Spinal cord (tissue), 10 donors: ENCODE measurements around the gene SCN9A. TPM values are rescaled to one million over a fixed set of nuclear protein-coding genes. Genes with fewer than 3 reads are reported as not detected.

Experiments used
- DNase-seq, 6 donors: peaks; one replicate each; pipeline versions ENCODE4 v3.0.0 to v3.0.0-alpha.2; 2013 to 2015; ENCODE audit warnings: low spot score in 6 of 6, low read depth in 4 of 6
- H3K27ac ChIP-seq: one replicate; pipeline ENCODE4 v1.5.1; 2013; ENCODE audit warnings: low read depth, low read length, control low read depth
- H3K27me3 ChIP-seq: one replicate; pipeline ENCODE4 v1.6.1; 2013; ENCODE audit warnings: low read length; ENCODE audit not compliant: control insufficient read depth, insufficient read depth
- H3K36me3 ChIP-seq: one replicate; pipeline ENCODE4 v1.6.1; 2013; ENCODE audit warnings: low read length; ENCODE audit not compliant: control insufficient read depth, insufficient read depth
- H3K4me1 ChIP-seq: one replicate; pipeline ENCODE4 v1.6.1; 2013; ENCODE audit warnings: low read length; ENCODE audit not compliant: control insufficient read depth, insufficient read depth
- H3K4me3 ChIP-seq: one replicate; pipeline ENCODE4 v1.5.1; 2013; ENCODE audit warnings: low read depth, low read length, control low read depth
- H3K9me3 ChIP-seq: one replicate; pipeline ENCODE4 v1.6.1; 2013; ENCODE audit warnings: low read length; ENCODE audit not compliant: control insufficient read depth, insufficient read depth
- WGBS: methylation state at CpG from one replicate; pipeline ENCODE4 v1.1.5; 2013; ENCODE audit warnings: missing lambda C conversion rate; ENCODE audit not compliant: insufficient coverage; 5-methylcytosine and 5-hydroxymethylcytosine counted together
- polyA plus RNA-seq, 2 donors: library from polyadenylated mRNA; unstranded; fragments of 120-200 nt; gene quantifications; one replicate each; pipeline ENCODE4 v1.2.1, GENCODE V29; 2013; ENCODE audit not compliant: insufficient read length in 2 of 2
- total RNA-seq, 2 donors: library from RNA; depleted of rRNA in 1 of 2; stranded (reverse); fragments of 120-200 nt in 1 of 2; fragments of >200 nt in 1 of 2; gene quantifications; one replicate each; pipeline versions ENCODE4 v1.2.3 to v1.2.4, GENCODE V29; 2013 to 2014
- donor health status: healthy.

SCN9A gene
- total and polyA plus RNA-seq, 4 donors, result 17.6 to 94.9 (median 18.2) TPM

DNA sequence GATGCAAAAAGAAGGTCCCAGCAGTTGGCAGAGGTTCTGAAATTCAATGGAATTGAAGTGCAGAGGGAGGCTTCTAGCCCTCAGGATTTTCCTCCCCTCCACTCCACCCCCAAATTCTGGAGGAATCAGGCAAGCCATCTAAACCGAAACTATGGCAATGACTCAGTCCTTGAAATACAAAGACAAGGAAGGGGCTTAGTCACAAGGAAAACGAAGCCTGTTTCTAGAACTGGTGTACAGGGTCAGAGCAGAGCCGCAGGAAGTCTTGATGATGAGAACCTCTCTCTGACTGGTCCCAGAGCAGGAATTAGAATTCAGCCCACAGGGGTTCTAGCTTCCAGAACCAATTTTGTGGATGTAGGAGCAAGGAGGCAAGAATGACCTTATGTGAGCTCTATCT is 136.2 kb downstream of the SCN9A start:
- DNase-seq, result no peak
- no peaks in the 10 kb centered on the region for H3K36me3 ChIP-seq
- no peaks in the 10 kb centered on the region for H3K27me3 ChIP-seq
- no peaks in the 10 kb centered on the region for H3K4me1 ChIP-seq
- no peak overlapping the region for H3K27ac ChIP-seq
- 100% methylated on average over 2 of the region's 3 CpGs for WGBS
- no peak overlapping the region for H3K4me3 ChIP-seq
- H3K9me3 ChIP-seq, result no peaks in the 10 kb centered on the region

DNA sequence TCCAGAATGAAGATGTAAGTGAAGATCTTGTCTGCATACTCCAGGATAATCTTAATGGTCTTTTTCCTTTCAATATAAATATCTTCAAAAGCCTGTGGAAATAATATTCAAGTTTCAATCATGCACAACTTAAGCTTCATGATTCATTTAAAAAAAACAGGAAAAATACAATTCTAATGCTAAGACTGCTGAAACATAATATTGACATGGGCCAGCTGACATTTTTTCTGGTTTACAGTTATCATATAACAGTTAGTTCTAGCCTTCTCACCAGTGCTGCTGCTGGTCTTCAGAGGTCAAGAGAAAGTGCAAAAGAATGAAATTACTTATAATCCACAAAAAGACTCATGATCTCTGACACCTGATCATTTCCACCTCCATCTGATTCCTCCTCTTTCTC is 137.6 kb downstream of the SCN9A start:
- H3K36me3 ChIP-seq, result no peaks in the 10 kb centered on the region
- no peaks in the 10 kb centered on the region for H3K4me1 ChIP-seq
- no peaks in the 10 kb centered on the region for H3K27me3 ChIP-seq
- no peak overlapping the region for H3K27ac ChIP-seq
- peak in 1 of 6 donors; percentile 10 for DNase-seq
- no peaks in the 10 kb centered on the region for H3K9me3 ChIP-seq
- H3K4me3 ChIP-seq, result no peak overlapping the region

DNA sequence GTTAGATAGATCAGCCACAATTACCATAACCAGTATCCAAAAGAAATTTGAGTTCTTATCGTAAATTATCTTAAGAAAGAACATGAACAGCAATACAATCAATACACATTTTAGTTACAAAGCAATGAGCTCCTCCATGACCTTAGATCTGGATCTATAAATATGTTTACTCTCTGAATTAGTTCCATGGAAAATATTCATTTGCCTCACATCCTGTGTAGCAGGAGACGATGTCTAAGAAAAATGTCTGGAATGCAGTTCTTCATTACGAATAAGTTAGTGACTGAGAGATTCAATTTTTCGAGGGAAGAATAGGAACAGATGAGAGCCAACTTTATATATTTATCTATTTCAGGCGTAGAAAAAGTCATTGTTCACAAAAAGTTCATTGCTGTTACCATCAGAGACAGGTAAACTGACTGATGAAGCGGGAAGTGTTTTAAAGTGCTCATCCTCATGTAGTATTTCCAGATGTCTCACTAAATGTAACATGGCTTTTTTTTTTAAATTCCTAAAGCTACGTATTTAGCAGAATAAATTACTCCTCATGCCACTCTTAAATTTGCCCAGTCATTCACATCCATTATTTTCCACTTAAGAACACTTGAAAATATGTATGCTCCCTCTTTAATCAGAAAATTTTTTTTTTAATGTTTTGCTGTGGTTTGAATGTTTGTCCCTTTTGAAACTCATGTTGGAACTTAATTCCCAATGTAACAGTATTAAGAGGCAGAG is 141.5 kb downstream of the SCN9A start:
- Histone ChIP-seq H3K9me3 (no peaks in the 10 kb centered on the region), H3K36me3 (no peaks in the 10 kb centered on the region), H3K27me3 (no peaks in the 10 kb centered on the region), H3K4me1 (no peaks in the 10 kb centered on the region), H3K27ac (no peak overlapping the region), H3K4me3 (no peak overlapping the region)
- DNase-seq, result no peak
- WGBS, result no CpG with 5 or more reads among the region's 7 CpGs

DNA sequence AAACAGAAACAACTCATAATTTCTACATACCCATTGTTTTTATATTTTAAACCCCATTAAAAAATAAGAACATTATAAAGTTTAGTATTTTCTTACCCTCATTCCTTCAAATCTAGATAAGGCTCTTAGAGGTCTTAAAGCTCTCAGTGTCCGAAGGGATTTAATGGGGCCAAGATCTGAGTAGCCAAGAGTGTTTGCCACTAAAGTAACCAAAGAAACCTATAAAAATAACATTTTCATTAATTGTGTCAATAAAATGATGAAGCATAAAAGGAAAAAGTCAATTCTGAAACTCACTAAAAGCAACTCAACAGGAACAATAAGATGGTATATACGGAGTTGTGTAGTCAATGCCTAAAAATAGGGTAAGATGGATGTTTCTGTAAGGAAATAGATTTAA is 142.5 kb downstream of the SCN9A start:
- H3K27me3 ChIP-seq, result no peaks in the 10 kb centered on the region
- no peaks in the 10 kb centered on the region for H3K36me3 ChIP-seq
- no peak overlapping the region for H3K4me3 ChIP-seq
- H3K9me3 ChIP-seq, result no peaks in the 10 kb centered on the region
- no peaks in the 10 kb centered on the region for H3K4me1 ChIP-seq
- H3K27ac ChIP-seq, result no peak overlapping the region
- no peak for DNase-seq
- no CpG with 5 or more reads among the region's 2 CpGs for WGBS

DNA sequence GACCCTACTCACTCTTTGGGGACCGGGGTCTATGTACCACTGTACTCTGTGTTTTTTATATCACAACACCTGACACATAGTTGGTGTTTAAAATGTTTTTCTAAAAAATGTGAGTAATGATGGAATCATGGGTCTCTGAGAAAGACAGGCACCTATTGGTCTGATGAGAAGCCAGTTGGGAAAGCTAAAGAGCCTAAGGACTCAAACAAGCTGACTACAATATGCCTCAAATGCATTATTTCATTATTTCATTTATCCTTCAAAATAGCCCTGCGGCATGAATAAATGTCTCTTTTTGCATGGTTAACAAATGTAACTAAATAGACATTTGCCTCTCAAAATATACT is 145.0 kb downstream of the SCN9A start:
- no peak overlapping the region for H3K27ac ChIP-seq
- no peak overlapping the region for H3K4me3 ChIP-seq
- no peaks in the 10 kb centered on the region for H3K9me3 ChIP-seq
- H3K4me1 ChIP-seq, result no peaks in the 10 kb centered on the region
- DNase-seq, result no peak
- H3K36me3 ChIP-seq, result no peaks in the 10 kb centered on the region
- no peaks in the 10 kb centered on the region for H3K27me3 ChIP-seq
- no CpG with 5 or more reads among the region's 2 CpGs for WGBS

DNA sequence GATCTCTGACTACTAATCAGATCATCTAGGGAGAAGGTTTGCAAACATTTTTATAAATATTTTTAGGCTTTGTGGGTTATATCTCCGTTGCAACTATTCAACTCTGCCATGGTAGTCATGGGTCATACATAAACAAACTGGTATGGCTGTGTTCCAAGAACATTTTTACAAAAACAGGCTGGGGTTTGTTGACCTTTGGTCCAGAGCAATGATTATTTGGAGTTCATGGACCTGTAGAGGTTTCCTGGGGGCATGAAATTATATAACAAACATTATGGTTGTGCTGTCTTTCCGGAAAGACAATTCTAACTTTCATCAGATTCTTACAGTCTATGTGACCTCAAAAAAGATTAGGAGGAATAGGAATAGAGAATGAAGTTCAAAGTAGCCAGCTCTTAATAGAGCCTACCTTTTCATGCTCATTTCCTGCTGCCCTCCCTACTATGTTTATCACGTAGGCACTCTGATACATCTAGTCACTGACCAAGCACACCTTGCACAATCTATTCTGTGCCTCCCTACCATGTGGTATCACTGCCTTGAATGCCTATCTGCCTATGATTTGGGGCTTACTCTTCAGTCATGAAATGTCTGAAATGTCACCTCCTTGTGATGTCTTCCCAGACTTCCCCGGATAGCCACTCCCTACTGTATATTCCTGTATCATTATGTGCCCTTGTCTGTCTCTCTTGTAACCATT is 145.6 kb downstream of the SCN9A start:
- H3K4me1 ChIP-seq, result no peaks in the 10 kb centered on the region
- H3K4me3 ChIP-seq, result no peak overlapping the region
- no peak for DNase-seq
- no peaks in the 10 kb centered on the region for H3K9me3 ChIP-seq
- H3K27ac ChIP-seq, result no peak overlapping the region
- WGBS, result 85% methylated on average over 1 of the region's 4 CpGs
- no peaks in the 10 kb centered on the region for H3K27me3 ChIP-seq
- H3K36me3 ChIP-seq, result no peaks in the 10 kb centered on the region

DNA sequence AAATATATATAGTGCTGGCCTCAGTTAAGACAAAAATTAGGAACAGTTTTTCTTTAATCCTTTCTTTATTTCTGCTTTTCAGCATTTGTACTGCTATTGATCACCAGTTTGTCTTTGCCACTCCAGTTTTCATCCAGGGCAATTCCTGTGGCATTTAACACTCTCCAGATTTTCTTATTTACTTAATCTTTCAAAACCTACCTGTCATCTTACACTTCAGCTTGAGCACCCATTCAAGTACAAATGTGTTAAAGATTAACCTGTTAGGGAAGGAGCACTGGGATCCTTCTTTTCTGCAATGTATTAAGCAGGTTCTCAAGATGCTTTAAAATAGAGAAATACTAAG is 146.1 kb downstream of the SCN9A start:
- H3K36me3 ChIP-seq, result no peaks in the 10 kb centered on the region
- no peak overlapping the region for H3K4me3 ChIP-seq
- no peaks in the 10 kb centered on the region for H3K27me3 ChIP-seq
- no peaks in the 10 kb centered on the region for H3K9me3 ChIP-seq
- DNase-seq, result no peak
- H3K27ac ChIP-seq, result no peak overlapping the region
- no peaks in the 10 kb centered on the region for H3K4me1 ChIP-seq

DNA sequence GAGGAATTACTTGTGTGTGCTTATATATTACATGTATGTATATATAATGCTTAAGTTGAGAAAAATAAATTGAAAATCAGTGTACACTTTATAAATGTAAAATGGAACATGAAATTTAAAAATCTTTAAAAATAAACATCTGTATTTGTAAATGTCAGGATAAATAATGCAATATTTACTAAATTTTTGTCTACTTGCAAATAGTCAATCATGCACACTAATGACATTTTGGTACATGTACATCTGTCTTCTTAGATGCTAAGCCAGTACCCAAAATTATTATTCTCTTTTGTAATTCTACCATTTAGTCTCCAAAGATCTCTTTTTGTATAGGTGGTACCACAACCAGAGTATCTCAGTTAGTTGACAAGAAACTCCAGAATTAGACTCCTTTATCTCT is 151.5 kb downstream of the SCN9A start:
- Histone ChIP-seq H3K4me1 (no peaks in the 10 kb centered on the region), H3K36me3 (no peaks in the 10 kb centered on the region), H3K27me3 (no peaks in the 10 kb centered on the region), H3K27ac (no peak overlapping the region), H3K9me3 (no peaks in the 10 kb centered on the region), H3K4me3 (no peak overlapping the region)
- DNase-seq, result no peak

DNA sequence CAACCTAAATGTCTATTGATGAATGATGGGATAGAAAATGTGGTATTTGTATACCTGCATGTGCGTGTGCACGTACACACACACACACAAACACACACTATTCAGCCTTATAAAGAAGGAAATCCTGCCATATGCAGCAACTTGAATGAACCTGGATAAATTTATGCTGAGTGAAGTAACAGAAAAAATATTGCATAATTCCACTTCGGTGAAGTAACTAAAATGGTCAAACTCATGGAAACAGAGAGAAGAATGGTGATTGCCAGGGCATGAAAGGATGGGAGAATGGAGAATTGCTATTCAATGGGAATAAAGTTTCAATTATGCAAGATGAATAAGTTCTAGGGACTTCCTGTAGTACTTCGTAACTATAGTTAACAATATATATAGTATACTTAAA is 152.4 kb downstream of the SCN9A start:
- Histone ChIP-seq H3K4me3 (no peak overlapping the region), H3K36me3 (no peaks in the 10 kb centered on the region), H3K27me3 (no peaks in the 10 kb centered on the region), H3K9me3 (no peaks in the 10 kb centered on the region), H3K27ac (no peak overlapping the region), H3K4me1 (no peaks in the 10 kb centered on the region)
- no peak for DNase-seq
- WGBS, result 100% methylated on average over 1 of the region's 4 CpGs

DNA sequence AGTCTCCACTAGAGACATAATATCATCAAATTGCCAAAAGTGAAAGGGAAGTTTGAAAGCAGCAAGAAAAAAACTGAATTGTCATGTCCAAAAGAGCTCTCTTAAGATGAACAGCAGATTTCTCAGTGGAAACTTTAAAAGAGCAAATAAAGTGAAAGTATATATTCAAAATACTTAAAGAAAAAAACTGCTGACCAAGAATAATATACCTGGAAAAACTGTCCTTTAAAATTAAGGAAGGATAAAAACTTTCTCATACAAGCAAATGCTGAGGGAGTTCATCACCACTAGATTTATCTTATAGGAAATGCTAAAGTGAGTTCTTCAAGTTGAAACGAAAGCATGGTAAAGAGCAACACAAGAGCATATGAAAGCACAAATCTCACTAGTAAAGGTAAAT is 164.7 kb downstream of the SCN9A start:
- Histone ChIP-seq H3K27ac (no peak overlapping the region), H3K9me3 (no peaks in the 10 kb centered on the region), H3K4me3 (no peak overlapping the region), H3K4me1 (no peaks in the 10 kb centered on the region), H3K36me3 (no peaks in the 10 kb centered on the region), H3K27me3 (no peaks in the 10 kb centered on the region)
- no peak for DNase-seq
- WGBS, result no CpG with 5 or more reads among the region's 1 CpG
